NCI-H82 treated with DMSO at 0.1 percent for 48 hours (cell line): ENCODE measurements around the gene PLXNB2.

Experiments
- DNase-seq: peaks from one replicate; lab custom pipeline; 2025; ENCODE audit not compliant: unreplicated experiment; lab: John Stamatoyannopoulos, UW

Gene PLXNB2

DNA sequence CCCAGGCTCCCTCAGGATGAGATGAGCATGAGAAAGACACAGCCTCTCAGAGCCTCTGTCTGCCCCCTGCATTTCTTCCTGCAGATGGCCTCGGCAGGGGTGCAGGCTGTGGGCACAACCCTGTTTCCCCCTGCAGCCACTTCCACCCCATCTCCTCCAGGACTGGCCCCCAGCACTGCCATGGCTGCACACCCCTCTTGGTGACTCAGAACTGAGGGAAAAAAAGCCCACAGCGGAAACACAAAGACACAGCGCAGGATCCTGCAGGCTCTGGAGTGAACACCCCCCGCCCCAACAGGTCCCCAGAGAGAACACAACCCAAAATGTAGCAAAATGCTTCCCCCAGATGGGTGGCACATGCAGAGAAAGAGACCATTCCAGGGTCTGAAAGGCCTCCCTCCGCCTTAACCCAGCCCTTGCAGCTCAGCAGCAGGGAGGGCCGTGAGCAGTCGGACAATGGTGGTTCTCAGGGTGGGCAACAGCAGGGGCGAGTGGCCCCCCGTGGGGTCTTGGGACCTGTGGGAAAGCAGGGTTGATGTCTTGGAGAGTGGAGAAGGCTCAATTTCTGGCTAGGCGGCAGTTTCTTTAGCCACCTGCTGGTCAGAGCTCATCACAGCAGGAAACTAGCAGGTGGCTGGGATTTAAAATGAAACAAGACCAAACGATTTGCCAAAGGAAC is 70.6 kb downstream of the PLXNB2 start:
- DNase-seq, result no peak

DNA sequence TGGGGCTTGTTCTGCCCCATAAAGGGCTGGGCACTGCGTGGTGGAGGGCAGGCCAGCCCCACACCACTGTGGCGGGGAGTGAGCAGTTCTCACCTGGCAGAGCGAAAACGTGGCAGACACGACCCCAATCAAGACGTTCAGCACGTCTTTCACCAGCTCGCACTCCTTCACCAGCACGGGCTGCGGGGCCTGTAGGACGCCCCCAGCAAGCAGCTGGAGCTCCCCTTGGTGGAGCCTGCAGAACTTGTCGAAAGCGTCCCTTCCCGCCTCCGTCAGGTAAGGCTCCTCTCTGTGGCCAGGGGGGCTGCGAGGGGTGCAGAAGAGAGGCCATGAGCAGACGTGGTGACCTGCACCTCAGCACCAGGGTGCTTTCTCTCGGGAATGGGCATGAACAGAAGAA is 74.2 kb downstream of the PLXNB2 start:
- DNase-seq, result no peak

DNA sequence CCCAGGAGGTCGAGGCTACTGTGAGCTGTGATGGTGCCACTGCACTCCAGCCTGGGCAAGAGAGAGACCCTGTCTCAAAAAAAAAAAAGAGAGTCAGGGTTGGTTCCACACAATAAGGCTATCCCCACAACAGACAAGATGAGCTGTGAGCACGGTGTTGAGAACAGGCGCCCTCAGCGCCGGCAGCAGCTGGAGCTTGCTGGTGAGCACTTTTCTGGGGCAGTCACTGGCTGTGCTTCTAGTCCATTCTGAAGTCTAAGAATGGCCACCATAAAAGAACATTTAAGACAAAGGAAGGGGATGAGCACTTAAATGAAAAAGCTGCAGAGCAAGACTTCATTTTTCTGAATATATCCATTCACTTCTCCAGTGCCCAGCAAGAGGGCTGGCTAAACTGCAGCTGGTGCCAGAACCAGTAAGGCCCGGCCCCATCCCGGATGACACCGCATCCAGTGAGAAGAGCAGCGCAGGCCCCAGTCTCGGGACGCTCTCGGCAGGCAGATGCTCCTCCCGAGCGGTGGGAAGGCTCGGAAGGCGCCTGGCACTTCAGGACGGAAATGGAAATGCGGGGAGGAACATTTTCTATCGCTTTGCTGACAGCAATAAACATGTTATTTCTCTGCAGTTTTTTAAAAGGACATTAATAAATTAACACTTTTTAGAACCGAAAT is 74.8 kb downstream of the PLXNB2 start:
- DNase-seq, result no peak

DNA sequence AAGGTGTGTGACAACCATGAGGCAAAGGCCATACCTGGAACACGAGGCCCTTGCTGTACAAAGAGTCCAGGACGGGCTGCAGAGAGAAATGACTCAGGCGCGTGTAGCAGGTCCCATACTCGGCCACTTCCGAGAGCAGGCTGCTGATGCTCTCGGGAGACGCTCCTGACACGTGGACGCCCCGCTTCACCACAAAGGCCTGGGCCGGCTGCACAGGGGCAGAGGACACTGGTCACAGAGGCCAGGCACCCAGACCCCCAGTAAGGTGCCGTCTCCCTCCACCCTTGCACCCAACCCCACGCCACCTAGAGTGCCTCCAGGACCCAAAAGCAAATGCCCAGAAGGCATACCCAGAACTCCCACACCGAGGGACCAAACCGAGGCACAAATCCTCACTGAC is 78.1 kb downstream of the PLXNB2 start:
- no peak for DNase-seq

DNA sequence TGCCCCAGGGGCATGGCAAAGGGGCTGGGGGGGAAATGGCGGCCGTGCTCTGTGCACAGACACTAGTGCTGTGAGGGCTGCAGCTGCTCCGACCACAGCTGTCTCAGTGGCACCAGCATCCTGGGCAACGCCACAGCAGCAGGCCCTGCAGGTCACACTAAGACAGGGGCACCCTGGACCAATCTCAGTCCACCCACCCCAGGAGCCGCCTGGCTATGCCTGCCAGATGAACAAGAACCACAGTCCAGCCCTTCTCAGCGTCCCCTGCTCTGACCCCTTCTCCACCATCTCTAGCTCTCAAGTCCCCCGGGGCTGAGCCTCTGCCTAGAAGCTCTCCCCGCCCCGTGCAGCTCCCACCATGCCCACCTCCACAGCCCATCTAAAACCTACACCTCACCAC is 79.1 kb downstream of the PLXNB2 start:
- DNase-seq, result no peak

DNA sequence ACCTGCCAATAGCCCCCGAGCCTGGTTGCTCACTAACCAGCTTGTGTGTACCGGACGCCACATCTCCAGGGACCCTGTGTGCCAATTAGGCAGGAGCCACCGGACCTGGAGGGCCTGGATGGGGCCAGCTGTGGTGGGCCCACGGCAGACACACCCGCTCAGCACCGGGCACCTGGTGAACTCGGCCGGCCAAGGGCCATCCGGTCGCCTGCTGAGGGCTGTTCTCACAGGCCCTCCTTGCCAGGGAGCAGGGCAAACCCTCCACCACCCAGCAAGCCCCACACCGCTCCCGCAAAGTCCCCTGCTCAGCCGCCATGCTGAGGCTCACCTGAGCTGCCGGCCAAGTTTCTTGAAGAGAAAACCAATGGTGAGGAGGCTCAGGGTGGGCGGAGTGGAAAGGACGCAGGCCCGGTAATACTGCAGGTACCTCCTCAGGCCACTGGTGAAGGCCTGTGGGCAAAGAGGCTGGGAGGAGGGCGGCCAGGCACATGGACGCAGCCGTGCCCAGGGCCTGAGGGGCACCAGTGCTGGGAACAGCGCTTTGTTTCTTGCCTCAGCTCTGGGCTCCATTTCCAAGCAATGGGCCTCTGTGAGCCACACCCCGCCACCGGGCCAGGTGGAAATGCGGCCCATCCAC is 79.7 kb downstream of the PLXNB2 start:
- no peak for DNase-seq

DNA sequence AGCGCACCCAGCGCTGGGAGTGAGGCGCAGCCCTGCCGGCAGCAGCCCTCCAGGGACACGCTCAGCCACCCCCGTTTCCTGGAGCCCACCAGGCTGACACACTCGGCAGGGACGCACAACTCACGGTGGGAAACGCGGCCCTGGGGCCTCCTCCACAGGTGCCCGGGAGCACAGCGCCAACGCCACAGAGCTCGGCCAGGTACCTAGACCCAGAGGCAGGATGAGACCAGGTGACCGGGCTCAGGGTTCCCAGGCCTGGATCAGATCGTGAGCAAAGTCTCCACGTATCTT is 80.6 kb downstream of the PLXNB2 start:
- no peak for DNase-seq

DNA sequence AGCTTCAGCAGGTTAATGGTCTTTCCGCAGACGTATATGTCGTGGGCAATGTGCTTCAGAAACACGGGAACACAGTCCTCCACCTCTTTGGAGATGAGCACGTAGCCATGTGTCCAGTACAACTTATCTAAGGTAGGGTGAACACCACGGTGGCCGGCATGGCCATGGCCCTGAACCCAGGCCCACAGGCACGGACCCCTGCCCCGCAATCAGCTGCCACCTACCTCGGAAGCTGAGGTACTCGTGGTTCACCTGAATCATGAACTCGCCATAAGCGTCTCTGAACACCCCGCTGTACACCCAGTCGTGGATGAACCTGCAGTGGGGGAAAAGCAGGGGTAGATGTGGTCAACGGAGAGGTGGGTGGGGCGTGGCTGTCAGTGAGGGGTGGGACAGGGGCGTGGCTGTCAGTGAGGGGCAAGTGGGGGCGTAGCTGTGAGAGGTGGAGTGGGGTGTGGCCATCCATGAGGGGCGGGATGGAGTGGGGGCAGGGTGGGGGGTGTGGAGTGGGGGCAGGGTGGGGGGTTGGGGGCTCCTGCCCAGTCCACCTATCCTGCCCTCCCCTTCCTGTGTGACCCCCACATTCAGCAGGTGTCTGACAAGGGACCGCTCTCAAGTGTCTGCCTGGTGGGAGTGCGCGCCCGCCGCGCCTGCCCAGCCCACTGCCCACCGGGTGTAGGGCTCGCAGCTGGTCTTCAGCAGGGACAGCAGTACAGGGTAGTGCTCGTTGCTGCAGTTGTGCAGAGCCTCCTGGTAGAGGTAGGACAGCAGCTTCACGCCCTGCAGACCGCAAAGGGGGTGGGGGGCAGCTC is 81.2 kb downstream of the PLXNB2 start:
- DNase-seq, result no peak

DNA sequence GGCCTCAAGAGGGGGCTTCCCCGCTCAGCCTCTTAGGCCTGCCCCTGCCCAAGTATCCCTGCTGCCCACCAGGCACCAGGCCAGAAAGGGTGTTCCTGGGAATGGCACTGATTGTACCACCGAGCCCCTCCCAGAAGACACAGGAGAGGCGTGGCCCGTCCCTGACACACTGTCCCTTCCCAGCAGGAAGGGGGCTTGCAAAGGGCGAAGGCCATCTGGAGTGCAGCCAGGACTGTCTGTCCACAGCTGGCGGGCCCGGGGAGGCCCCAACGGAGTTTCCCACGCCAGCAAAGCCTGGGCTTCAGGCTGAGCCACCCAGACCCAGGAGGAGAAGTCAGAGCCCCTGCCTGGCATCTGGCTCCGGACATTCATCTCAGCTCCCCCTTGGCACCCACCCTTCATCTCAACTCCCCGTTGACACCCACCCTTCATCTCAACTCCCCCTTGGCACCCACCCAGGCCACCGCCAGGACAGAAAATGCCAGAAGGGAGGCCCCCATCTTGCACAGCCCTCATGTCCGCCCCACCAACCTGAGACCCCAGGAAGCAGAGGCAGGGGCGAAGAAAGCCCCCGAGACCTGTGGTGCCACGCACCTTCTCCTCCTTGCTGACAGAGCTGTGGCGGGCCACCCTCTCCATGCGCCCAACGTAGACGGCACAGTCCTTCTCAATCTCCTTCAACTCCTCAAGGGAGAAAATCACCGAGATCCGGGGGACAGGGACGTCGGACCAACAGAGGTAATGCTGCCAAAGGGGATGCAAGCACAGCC is 82.1 kb downstream of the PLXNB2 start:
- DNase-seq, result no peak
